SK-N-DZ (cell line): ENCODE measurements around the gene ART5.
"Not testable (repeated sequence)": the region's sequence is repeated elsewhere in the genome, so short reads cannot be mapped to it uniquely, and the experiment has no call there.

ENCODE experiments used
- DNase-seq: peaks from one replicate; pipeline ENCODE4 v3.0.0-alpha.2; 2015; ENCODE audit warnings: low spot score

ART5 gene

GRCh38 chr11:3622521-3622920 is 19.3 kb downstream of the ART5 start:
- DNase-seq, result no peak

GRCh38 chr11:3617990-3618389 is 23.8 kb downstream of the ART5 start:
- DNase-seq, result no peak

- no peak for DNase-seq
Measured at GRCh38 chr11:3616721-3617460, 24.9 kb downstream of the ART5 start.

- no peak for DNase-seq
Measured at GRCh38 chr11:3615998-3616397, 25.8 kb downstream of the ART5 start.

- DNase-seq, result no peak
Measured at GRCh38 chr11:3614742-3615171, 27.0 kb downstream of the ART5 start.

GRCh38 chr11:3613998-3614741 is 27.6 kb downstream of the ART5 start:
- no peak for DNase-seq

- no peak for DNase-seq
Measured at GRCh38 chr11:3611976-3612678, 29.7 kb downstream of the ART5 start.

GRCh38 chr11:3610846-3611245 is 30.9 kb downstream of the ART5 start:
- no peak for DNase-seq

- DNase-seq, result peak; percentile 32
Measured at GRCh38 chr11:3609416-3610265, 32.2 kb downstream of the ART5 start.

GRCh38 chr11:3605771-3606203 is 36.0 kb downstream of the ART5 start:
- no peak for DNase-seq

GRCh38 chr11:3605283-3605662 is 36.5 kb downstream of the ART5 start:
- DNase-seq, result no peak

- DNase-seq, result no peak
Measured at GRCh38 chr11:3604167-3604566, 37.6 kb downstream of the ART5 start.

- DNase-seq, result not testable (repeated sequence)
Measured at GRCh38 chr11:3600201-3600600, 41.6 kb downstream of the ART5 start.

- DNase-seq, result not testable (repeated sequence)
Measured at GRCh38 chr11:3597743-3598142, 44.0 kb downstream of the ART5 start.

GRCh38 chr11:3591326-3591725 is 50.5 kb downstream of the ART5 start:
- not testable (repeated sequence) for DNase-seq

- DNase-seq, result not testable (repeated sequence)
Measured at GRCh38 chr11:3590193-3590592, 51.6 kb downstream of the ART5 start.

GRCh38 chr11:3588776-3589175 is 53.0 kb downstream of the ART5 start:
- peak; percentile 30 for DNase-seq
